GM19395 (cell line): ENCODE data around the gene CFAP99.

ENCODE experiments used
- ATAC-seq: cut with Tn5 transposase; IDR thresholded peaks from one replicate; pipeline ENCODE4 v1.9.1; 2021; ENCODE audit warnings: mild to moderate bottlenecking, moderate library complexity; ENCODE audit not compliant: unreplicated experiment

Gene CFAP99

GRCh38 chr4:2409381-2409783 lies 9.4 kb upstream of the CFAP99 start:
- no peak for ATAC-seq

GRCh38 chr4:2411786-2412510 lies 6.8 kb upstream of the CFAP99 start:
- ATAC-seq, result no peak

- ATAC-seq, result peak; percentile 42
These were observed 6.2 kb upstream of the CFAP99 start for GRCh38 chr4:2412534-2412884.

- ATAC-seq, result peak; percentile 64
These were observed 5.7 kb upstream of the CFAP99 start for GRCh38 chr4:2412885-2413716.

- no peak for ATAC-seq
These were observed 4.7 kb upstream of the CFAP99 start for GRCh38 chr4:2413821-2414610.

GRCh38 chr4:2415213-2415612 lies 3.5 kb upstream of the CFAP99 start:
- ATAC-seq, result no peak

- ATAC-seq, result no peak
These were observed 2.7 kb upstream of the CFAP99 start for GRCh38 chr4:2415881-2416563.

- ATAC-seq, result no peak
These were observed 2.1 kb upstream of the CFAP99 start for GRCh38 chr4:2416564-2417225.

GRCh38 chr4:2417226-2417764 lies 1.5 kb upstream of the CFAP99 start:
- no peak for ATAC-seq

GRCh38 chr4:2417765-2418649 lies 748 bp upstream of the CFAP99 start, which contains the start of gene ZFYVE28:
Gene ZFYVE28 (minus strand): TSS chr4:2418645. CDS start chr4:2418323, 322 bp downstream.
- ATAC-seq, result no peak

- no peak for ATAC-seq
These were observed 1.1 kb downstream of the CFAP99 start for GRCh38 chr4:2419814-2420213.

GRCh38 chr4:2421928-2422327 lies 3.2 kb downstream of the CFAP99 start:
- ATAC-seq, result no peak

GRCh38 chr4:2423066-2423465 lies 4.3 kb downstream of the CFAP99 start:
- no peak for ATAC-seq

- ATAC-seq, result no peak
These were observed 4.9 kb downstream of the CFAP99 start for GRCh38 chr4:2423695-2424094.

GRCh38 chr4:2424581-2424980 lies 5.8 kb downstream of the CFAP99 start:
- no peak for ATAC-seq

GRCh38 chr4:2425386-2426068 lies 6.8 kb downstream of the CFAP99 start:
- ATAC-seq, result no peak

- no peak for ATAC-seq
These were observed 7.3 kb downstream of the CFAP99 start for GRCh38 chr4:2426069-2426397.

- ATAC-seq, result no peak
These were observed 8.0 kb downstream of the CFAP99 start for GRCh38 chr4:2426711-2427275.
